ENCODE results near the gene FSD1L.

The FSD1L gene

DNA sequence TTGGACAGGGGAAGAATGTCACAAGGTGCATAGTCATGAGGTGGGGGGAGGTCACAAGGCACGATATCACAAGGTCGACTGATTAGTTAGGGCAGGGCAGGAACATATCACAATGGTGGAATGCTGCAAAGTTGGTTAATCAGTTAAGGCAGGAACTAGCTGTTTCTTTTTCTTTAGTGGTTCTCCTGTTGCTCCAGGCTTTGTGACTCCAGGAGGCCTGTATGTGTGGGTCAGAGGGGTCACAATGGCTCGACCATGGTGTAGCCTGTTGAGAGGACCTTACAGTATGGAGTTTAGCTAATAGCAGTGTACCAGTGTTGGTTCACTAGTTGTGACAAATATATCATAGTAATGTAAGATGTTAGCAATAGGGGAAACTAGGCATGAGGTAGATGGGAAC is 12.4 kb upstream of the FSD1L start:
- no peak for DNase-seq (ENCODE audit: low read depth in 2 of 2)

GRCh38 chr9:105436783-105437182 is 11.1 kb upstream of the FSD1L start:
- DNase-seq (ENCODE audit: low read depth in 2 of 2): no peak

DNA sequence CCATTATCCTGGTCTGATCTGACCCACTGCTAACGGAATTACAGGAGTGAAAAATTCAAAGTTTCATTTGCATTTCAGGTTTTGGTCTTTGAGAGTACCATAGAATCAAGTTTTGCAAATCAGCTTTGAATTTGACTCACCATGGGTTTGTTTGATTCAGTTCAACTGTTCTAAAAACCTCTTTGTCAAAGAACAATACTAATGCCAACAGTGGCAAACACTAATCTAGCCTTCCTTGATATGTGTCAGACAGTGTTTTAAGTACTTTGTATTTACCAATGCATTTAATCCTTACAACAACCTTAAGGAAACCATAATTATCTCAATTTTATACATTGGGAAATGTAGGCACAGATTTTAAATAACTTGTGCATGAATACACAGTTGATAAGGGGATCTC is 10.1 kb upstream of the FSD1L start:
- no peak for DNase-seq (ENCODE audit: low read depth in 2 of 2)

- DNase-seq (ENCODE audit: low read depth in 2 of 2): no peak
Observed at GRCh38 chr9:105438141-105438806, 9.6 kb upstream of the FSD1L start.

DNA sequence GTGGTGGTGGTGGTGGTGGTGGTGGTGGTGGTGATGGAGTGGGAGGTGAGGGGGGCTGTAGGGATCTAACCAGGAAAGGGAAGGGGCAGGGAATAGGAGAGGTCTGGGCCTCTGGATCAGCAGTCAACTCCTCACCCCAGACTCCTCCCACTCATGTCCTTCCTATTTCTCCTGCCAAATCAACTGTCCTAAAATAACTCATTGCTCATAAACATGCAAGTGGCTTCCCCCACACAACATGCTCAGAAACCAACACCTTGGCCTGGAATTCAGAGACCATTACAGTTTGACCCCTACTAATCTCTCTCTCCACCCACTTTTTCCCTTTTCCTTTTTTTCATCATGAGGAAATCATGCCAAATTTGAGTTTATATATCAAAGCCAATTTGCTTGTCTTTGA is 8.4 kb upstream of the FSD1L start:
- no peak for DNase-seq (ENCODE audit: low read depth in 2 of 2)

GRCh38 chr9:105441616-105442160 is 6.1 kb upstream of the FSD1L start:
- DNase-seq (ENCODE audit: low read depth in 2 of 2): no peak

DNA sequence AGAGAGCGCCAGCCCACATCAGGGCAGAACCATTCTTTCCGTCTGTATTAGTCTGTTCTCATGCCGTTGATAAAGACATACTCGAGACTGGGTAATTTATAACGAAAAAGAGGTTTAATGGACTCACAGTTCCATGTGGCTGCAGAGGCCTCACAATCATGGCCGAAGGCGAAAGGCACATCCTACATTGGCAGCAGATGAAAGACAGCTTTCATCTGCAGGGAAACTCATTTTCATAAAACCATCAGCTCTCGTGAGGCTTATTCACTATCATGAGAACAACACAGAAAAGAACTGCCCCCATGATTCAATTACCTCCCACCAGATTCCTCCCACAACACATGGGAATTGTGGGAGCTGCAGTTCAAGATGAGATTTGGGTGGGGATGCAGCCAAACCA is 4.7 kb upstream of the FSD1L start:
- DNase-seq (ENCODE audit: low read depth in 2 of 2): no peak

DNA sequence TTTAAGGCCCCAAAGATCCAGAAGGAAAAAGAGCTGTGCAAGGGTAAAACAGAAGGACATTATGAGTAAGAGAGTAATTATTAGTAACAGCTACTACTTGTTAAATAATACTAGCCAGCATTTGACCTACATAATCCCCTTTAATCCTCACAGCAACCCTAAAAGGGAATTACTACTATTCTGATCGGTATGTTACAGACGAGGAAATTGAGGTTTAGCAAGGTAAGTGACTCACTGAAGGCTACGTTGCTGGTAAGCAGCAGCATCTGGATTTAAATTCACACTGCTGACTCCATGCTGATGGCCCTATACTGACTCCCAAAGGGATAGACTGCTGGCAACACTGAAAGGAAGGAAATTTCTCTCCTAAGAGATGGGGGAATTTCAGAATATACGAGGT is 3.7 kb upstream of the FSD1L start:
- DNase-seq (ENCODE audit: low read depth in 2 of 2): no peak

DNA sequence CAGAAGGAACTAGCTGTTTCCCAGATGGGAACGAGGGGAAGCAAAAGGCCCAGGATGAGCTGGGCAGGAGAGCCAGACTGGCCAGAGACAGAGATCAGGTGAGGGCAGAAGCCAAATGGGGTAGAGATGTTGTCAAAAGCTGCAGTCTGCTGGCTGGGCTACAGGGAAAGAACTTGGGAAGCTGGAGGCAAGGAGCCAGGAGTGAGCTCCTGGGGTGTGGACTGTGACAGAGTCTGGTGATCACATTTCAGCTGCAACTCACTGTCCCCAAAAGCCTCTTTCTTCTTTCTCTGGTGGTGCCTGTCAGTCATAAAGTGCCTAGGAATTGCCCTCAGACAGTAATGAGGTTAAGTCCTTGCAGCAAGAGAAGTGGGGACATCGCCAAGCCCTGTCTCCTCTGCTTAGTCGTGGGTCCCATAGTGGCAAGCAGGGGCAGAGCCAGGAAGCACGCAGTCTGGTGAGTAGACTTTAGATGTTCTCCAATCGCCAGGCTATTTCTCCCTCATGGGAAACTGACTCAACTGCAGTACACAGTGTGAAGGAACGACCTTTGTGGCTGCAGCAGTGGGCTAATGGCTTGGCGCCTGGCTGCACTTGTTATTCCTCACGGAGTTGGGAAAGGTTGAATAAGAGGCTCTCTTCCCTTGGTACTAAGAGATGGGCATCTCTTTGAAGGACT is 2.5 kb upstream of the FSD1L start:
- no peak for DNase-seq (ENCODE audit: low read depth in 2 of 2)

- no peak for DNase-seq (ENCODE audit: low read depth in 2 of 2)
Observed at GRCh38 chr9:105447386-105447813, 434 bp upstream of the FSD1L start.

DNA sequence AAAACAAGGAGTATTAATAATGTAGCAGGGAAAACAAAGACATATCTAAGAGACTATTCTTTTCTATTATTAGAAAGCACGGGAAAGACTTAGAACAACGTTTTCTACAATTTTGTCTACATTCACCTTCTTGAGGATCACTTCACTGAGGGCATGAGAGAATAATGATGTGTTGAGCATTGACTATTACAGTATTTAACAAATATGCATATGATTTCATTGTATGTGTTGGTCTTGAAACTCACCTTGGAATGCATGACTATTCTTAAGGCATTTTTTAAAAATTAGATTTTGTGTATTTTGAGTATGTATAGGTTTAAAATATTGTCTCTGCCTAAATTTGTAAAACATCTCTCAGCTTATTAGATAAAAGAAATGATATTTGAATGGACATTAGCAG is 1.2 kb downstream of the FSD1L start:
- no peak for DNase-seq (ENCODE audit: low read depth in 2 of 2)

- DNase-seq (ENCODE audit: low read depth in 2 of 2): no peak
Observed at GRCh38 chr9:105452185-105452584, 4.4 kb downstream of the FSD1L start.

DNA sequence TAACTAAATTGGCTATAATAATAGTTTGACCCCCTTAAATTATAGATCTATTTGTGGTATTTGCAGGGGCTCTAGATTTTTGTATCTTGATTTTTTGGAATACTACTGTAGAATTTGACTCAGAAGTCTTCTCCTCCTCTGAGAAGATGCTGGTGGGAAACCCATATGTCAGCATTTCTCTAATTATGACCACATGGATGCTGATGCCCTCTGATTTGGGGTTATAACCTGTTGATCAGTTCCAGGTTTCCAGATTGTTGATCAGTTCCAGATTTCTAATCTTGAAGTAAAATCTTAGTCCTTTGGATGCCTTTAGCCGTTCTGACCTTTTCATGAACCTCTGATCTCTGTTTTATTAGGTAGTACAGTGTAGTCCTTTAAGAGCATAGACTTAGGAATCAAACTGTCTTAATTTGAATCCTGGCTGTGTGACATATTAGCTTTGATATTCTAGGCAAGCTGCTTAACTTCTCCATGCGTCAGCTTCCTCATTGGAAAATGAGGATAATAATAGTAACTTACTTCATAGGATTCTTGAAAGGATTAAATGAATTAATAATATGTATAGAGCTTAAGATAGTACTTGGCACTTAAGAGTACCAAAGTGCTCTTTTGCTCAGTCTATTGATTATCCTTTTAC is 8.1 kb downstream of the FSD1L start:
- DNase-seq (ENCODE audit: low read depth in 2 of 2): no peak

GRCh38 chr9:105457560-105458294 is 9.9 kb downstream of the FSD1L start:
- no peak for DNase-seq (ENCODE audit: low read depth in 2 of 2)

DNA sequence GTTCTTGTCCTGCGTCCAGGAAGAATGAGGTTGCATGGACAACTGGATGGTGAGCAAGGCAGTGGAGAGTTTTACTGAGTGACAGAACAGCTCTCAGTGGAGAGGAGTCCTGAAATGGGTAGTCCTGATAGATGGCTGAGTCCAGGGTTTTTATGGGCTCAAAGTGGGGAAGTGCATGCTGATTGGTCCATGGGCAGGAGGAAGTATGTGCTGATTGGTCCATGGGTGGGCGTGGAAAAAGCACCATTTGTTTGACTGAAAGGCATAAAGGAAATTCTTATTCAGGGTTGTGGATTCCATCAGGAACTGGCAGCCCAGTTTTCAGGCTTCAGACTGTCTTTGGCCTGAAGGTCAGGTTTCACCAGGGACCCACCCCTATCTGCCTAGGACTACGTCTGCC is 10.6 kb downstream of the FSD1L start:
- no peak for DNase-seq (ENCODE audit: low read depth in 2 of 2)

DNA sequence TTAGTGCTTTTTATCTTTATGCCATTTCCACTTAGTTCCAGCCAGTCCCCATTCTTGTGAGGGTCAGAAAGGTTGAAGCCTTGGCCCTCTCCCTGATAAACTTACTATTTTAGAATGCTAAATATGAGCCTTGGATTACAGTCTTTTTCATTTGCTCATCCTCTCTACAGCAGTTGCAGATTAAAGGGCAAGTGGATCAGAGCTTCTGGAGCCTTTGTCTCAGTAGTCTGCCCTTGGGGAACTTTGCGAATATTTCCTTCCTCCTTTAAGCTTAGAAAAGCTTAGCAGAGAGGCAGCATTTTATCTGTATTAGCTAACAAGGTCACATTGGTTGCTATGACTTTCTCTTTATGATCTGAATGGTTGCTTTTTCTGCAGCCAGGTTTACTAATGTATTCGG is 11.5 kb downstream of the FSD1L start:
- no peak for DNase-seq (ENCODE audit: low read depth in 2 of 2)

DNA sequence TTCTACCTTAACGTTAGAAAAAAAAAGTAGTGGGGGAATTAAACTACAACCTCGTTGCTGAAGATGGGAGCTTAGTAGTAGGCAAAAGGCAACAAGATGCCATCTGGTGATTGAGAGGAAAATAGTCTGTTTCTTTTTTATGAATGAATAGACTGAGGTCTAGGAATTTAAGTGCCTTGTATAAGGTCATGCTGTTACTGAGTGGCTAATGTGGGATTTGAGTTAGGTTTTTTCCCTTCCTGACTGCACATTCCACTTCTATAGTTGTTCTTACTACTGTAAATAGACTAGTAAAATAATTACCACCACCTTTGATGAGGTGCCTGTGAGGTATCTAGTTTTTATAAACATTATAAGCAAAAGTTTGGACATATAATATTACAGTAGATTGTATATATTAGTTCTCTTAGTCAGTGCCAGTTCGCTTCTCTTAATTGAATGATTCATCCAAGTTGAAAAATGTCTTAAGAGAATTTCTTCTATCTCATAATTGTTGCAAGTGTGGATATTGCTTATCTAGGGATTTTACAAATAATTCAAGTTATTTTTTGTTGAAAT is 19.1 kb downstream of the FSD1L start:
- DNase-seq (ENCODE audit: low read depth in 2 of 2): no peak

GRCh38 chr9:105468875-105469274 is 21.0 kb downstream of the FSD1L start:
- no peak for DNase-seq (ENCODE audit: low read depth in 2 of 2)

DNA sequence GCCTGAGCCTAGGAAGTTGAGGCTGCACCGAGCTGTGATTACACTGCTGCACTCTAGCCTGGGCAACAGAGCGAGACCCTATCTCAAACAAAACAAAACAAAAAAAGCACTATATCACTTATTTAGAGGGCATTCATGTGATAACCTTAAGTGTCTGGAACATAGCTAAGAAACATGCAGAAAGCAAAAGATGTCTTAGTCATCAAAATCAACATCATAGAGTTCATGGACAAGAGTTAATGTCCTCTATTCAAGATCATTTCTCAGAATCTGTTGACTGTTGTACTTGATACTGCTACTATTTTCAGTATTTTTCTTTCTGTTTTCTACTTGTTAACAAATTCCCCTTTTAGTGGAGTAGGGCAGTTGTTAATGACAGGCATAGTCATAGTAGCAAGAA is 25.4 kb downstream of the FSD1L start:
- no peak for DNase-seq (ENCODE audit: low read depth in 2 of 2)

GRCh38 chr9:105475302-105475701 is 27.5 kb downstream of the FSD1L start:
- no peak for DNase-seq (ENCODE audit: low read depth in 2 of 2)

- DNase-seq (ENCODE audit: low read depth in 2 of 2): no peak
Observed at GRCh38 chr9:105479846-105480245, 32.0 kb downstream of the FSD1L start.

- no peak for DNase-seq (ENCODE audit: low read depth in 2 of 2)
Observed at GRCh38 chr9:105483618-105484017, 35.8 kb downstream of the FSD1L start.
